Activated T-helper 2 cell treated with anti-CD3 and anti-CD28 coated beads, Interferon-gamma antibody, Interleukin-2, Interleukin-4, amounts not matched to agents 10 μg/mL and 5 μg/mL and 100 μg/mL, durations not matched to agents 14 hours and 24 hours and 36 hours (primary cell): ENCODE measurements around the gene DNAH17. TPM values are rescaled to one million over a fixed set of nuclear protein-coding genes. Genes with fewer than 3 reads are reported as not detected.

ENCODE experiments used
- DNase-seq: peaks from one replicate; pipeline ENCODE4 v3.0.0; 2021; ENCODE audit warnings: low spot score
- H3K27ac Mint-ChIP-seq: one replicate; pipeline ENCODE4 v1.8.0; 2021; ENCODE audit warnings: mixed read lengths
- H3K27me3 Mint-ChIP-seq: one replicate; pipeline ENCODE4 v1.8.0; 2021; ENCODE audit warnings: low read depth, mixed read lengths
- H3K36me3 Mint-ChIP-seq: one replicate; pipeline ENCODE4 v1.8.0; 2021; ENCODE audit warnings: low read depth, mixed read lengths
- H3K4me1 Mint-ChIP-seq: one replicate; pipeline ENCODE4 v1.8.0; 2021; ENCODE audit warnings: low read depth, mixed read lengths
- H3K4me3 Mint-ChIP-seq: one replicate; pipeline ENCODE4 v1.8.0; 2021; ENCODE audit warnings: low read depth, mild to moderate bottlenecking, moderate library complexity, mixed read lengths
- H3K9me3 Mint-ChIP-seq: one replicate; pipeline ENCODE4 v1.8.0; 2021; ENCODE audit warnings: mixed read lengths
- intact Hi-C: fragments of 100-400 bp; cut with micrococcal nuclease; formaldehyde crosslinking; loops from one replicate; pipeline ENCODE4 v1.15.1; 2023
- total RNA-seq: library from RNA; stranded (reverse); gene quantifications from 2 replicates; pipeline ENCODE4 v1.2.3, GENCODE V29; 2022

The DNAH17 gene, protein sequence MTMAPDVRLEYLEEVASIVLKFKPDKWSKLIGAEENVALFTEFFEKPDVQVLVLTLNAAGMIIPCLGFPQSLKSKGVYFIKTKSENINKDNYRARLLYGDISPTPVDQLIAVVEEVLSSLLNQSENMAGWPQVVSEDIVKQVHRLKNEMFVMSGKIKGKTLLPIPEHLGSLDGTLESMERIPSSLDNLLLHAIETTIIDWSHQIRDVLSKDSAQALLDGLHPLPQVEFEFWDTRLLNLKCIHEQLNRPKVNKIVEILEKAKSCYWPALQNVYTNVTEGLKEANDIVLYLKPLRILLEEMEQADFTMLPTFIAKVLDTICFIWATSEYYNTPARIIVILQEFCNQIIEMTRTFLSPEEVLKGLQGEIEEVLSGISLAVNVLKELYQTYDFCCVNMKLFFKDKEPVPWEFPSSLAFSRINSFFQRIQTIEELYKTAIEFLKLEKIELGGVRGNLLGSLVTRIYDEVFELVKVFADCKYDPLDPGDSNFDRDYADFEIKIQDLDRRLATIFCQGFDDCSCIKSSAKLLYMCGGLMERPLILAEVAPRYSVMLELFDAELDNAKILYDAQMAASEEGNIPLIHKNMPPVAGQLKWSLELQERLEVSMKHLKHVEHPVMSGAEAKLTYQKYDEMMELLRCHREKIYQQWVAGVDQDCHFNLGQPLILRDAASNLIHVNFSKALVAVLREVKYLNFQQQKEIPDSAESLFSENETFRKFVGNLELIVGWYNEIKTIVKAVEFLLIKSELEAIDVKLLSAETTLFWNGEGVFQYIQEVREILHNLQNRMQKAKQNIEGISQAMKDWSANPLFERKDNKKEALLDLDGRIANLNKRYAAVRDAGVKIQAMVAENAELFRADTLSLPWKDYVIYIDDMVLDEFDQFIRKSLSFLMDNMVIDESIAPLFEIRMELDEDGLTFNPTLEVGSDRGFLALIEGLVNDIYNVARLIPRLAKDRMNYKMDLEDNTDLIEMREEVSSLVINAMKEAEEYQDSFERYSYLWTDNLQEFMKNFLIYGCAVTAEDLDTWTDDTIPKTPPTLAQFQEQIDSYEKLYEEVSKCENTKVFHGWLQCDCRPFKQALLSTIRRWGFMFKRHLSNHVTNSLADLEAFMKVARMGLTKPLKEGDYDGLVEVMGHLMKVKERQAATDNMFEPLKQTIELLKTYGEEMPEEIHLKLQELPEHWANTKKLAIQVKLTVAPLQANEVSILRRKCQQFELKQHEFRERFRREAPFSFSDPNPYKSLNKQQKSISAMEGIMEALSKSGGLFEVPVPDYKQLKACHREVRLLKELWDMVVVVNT (N-terminal part only)
- 0.11 and 0.30 TPM in 2 replicates for total RNA-seq

DNA sequence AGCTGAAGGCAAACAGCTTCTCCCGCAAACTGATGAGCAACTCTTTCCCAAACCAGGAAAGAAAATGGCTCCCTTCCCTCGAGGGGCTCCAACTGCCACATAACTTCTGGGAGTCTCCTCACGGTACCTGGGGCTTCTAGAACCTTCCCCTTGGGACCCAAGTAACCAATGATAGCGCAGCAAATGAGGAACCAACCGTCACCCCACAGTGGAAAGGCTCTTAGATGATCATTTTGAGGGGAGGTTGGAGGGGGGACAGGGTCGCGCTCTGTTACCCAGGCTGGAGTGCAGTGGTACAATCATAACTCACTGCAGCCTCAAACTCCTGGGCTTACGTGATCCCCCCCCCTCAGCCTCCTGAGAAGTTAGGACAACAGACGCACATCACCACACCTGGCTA is at the start of gene DNAH17:
Gene DNAH17, minus strand, starts transcription at position 101 of the 400 bp plus-strand sequence. CDS start 2,339 bp downstream, outside the sequence.
- H3K4me3 Mint-ChIP-seq: no peak within 1 kb of the TSS
- H3K36me3 Mint-ChIP-seq: no peaks in the 10 kb centered on the region
- no peaks in the 10 kb centered on the region for H3K9me3 Mint-ChIP-seq
- H3K4me1 Mint-ChIP-seq: no peaks in the 10 kb centered on the region
- intact Hi-C loops: no loop called here
- H3K27ac Mint-ChIP-seq: no peak within 1 kb of the TSS
- DNase-seq: no peak
- H3K27me3 Mint-ChIP-seq: peaks cover 3% of the 10 kb centered on the region

DNA sequence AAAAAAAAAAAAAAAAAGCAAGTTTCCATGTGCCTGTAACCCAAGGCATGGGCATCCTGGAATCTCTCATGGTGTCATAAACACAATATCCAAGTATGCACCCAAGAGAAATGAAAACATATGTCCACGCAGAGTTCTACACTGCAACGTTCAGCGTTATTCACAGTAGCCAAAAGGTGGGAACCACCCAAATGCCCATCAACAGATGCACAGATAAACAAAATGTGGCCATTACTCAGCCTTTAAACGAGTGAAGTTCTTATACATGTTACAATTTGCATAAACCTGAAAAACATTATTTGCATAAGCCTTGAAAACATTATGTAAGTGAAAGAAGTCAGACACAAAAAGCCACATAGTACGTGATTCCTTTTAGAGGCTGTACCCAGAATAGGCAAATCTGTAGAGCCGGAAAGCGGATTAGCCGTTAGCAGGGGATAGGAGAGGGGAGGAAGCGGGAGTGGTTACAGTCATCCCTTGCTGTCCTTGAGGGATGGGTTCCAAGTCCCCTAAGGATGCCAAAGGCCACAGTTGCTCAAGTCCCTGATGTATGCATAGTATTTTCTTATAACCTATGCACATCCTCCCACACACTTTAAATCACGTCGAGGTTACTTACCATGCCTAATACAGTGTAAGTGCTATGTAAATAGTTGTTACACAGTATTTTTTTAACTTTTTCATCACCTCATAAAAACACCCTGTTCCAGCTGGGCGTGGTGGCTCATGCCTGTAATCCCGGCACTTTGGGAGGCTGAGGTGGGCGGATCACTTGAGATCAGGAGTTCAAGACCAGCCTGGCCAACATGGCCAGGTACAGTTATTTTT is 47.3 kb upstream of the DNAH17 start:
- no peak for DNase-seq
- Mint-ChIP-seq H3K4me3 (no peak overlapping the region), H3K9me3 (no peaks in the 10 kb centered on the region), H3K27ac (no peak overlapping the region), H3K27me3 (peaks cover 3% of the 10 kb centered on the region), H3K36me3 (no peaks in the 10 kb centered on the region), H3K4me1 (no peaks in the 10 kb centered on the region)
- intact Hi-C loops: no loop called here

DNA sequence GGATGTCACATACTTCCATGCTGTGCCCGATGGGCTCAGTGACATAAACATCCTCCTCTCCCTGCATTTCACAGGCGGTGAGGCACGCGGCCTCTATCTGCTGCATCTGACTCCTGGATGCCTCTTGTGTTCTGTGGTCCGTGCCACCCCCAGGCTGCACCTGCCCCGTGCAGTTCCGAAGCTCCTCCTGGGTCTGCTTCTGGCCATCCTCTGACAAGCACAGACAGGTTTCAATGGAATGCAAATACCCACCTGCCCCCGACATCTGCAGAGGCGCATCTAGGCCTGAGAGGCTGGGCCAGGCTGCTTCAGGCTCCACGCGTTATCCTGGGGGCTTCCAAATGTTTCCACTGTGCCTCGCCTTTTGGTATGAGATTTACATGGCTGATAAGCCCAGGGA is 46.3 kb upstream of the DNAH17 start:
- DNase-seq: no peak
- Mint-ChIP-seq H3K27ac (no peak overlapping the region), H3K9me3 (no peaks in the 10 kb centered on the region), H3K4me3 (no peak overlapping the region), H3K36me3 (no peaks in the 10 kb centered on the region), H3K4me1 (no peaks in the 10 kb centered on the region), H3K27me3 (peaks cover 3% of the 10 kb centered on the region)
- intact Hi-C loops: no loop called here

DNA sequence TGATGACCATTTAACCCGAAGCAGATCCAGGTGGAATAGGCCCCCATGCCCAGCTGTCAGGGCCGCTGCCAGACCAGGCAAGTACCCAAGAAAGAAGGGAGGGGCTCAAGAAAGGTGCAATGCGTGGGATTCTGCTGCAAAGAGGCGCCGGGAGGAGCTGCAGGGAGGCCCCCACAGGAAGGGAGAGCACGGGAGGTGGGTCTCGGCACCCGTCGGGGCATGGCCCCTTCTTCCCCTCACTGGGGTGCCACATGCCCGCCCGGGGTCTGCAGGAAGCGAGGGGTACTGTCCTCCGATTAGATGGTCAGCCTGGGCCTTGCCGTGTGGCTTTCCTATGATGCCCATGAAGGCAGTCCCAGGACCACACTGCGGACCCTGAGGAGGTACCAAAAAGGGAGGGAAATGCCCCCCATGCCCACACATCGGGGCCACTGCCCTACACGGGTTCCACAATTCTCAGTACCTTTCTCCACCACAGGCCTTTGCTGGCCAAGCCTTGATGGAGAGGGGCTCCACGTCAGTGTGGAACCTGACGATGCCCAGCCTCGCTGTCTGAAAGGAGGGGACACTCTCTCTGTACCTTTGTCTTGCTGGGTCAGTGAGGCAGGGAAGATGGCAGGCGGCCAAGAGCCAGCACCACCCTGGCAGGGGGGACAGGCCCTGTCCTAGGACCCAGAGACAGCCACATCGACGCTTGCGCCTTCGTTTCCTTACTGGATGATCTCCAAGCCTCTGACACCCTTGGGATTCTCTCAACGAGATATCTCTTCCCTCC is 45.5 kb upstream of the DNAH17 start:
- DNase-seq: no peak
- H3K36me3 Mint-ChIP-seq: no peaks in the 10 kb centered on the region
- H3K4me1 Mint-ChIP-seq: no peaks in the 10 kb centered on the region
- intact Hi-C loops: no loop called here
- no peak overlapping the region for H3K4me3 Mint-ChIP-seq
- no peak overlapping the region for H3K27ac Mint-ChIP-seq
- H3K27me3 Mint-ChIP-seq: peaks cover 3% of the 10 kb centered on the region
- H3K9me3 Mint-ChIP-seq: no peaks in the 10 kb centered on the region

DNA sequence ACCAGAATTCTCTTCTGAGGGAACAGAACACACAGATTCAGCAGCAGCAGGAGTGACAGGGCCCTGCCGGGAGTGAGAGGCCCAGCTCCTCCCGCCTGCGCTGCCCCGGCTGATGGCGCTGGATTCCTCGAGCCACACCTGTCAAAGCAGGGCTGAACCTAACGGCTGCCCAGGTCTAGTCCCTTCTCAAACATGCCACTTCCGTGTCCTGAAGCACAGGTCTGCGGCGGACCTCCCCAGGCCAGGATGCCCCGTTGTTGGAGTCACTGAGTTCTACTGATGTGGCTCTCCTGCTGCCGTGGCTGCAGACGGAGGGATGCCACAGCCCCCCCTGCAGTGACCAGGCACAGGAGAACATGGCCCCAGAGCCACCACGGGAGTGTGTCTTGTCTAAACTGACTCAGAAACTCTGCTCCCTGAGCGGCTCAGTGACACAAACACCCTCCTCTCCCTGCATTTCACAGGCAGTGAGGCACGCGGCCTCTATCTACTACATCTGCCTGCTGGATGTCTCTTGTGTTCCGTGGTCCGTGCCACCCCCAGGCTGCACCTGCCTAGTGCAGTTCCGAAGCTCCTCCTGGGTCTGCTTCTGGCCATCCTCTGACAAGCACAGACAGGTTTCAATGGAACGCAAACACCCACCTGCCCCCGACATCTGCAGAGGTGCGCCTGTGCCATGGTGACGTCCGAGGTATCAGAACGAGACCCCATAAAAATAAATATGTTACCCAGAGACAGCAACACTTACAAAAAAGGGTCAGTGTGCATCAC is 44.7 kb upstream of the DNAH17 start:
- intact Hi-C loops: no loop called here

DNA sequence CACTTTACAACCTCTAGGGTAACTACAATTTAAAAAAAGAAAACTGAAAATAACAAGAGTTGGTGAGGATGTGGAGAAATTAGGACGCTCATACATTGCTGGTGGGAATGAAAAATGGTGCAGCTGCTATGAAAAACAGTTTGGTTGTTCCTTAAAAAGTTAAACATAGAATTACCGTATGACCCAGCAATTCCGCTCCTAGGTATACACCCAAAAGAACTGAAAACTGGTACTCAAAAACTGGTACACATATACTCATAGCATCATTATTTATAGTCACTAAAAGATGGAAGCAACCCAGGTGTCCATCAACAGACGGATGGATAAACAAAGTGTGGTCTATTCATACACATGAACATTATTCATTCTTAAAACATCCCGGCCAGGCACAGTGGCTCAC is 42.9 kb upstream of the DNAH17 start:
- Mint-ChIP-seq H3K36me3 (no peaks in the 10 kb centered on the region), H3K4me1 (no peaks in the 10 kb centered on the region)

More for the DNA sequence above, 44.7 kb upstream of the DNAH17 start:
- no peak overlapping the region for H3K4me3 Mint-ChIP-seq
- no peaks in the 10 kb centered on the region for H3K9me3 Mint-ChIP-seq
- no peak for DNase-seq
- H3K4me1 Mint-ChIP-seq: no peaks in the 10 kb centered on the region
- no peak overlapping the region for H3K27ac Mint-ChIP-seq
- peaks cover 3% of the 10 kb centered on the region for H3K27me3 Mint-ChIP-seq
- no peaks in the 10 kb centered on the region for H3K36me3 Mint-ChIP-seq

DNA sequence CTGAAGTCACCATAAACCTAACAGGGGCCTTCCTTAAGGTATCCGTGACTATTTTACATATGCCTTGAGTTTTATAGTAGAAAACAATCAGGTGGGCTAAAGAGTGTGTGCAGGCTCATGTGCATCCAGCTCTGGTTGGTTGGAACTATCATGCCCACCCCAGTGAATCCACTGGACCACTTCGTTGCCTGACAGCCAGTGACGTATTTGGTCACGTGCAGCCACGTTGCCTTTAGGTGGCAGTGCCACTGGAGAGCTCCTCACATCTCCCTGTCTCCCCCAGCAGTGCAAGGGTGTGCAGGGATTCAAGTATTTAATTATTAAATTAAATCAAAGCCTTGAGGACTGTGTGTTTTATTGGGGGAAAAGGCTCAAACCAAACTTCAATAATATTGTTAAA is 42.1 kb upstream of the DNAH17 start:
- Mint-ChIP-seq H3K4me3 (no peak overlapping the region), H3K9me3 (no peaks in the 10 kb centered on the region), H3K27ac (no peak overlapping the region), H3K4me1 (no peaks in the 10 kb centered on the region), H3K27me3 (peaks cover 3% of the 10 kb centered on the region), H3K36me3 (no peaks in the 10 kb centered on the region)
- DNase-seq: no peak
- intact Hi-C loops: no loop called here

More for the DNA sequence above, 42.9 kb upstream of the DNAH17 start:
- no peak overlapping the region for H3K4me3 Mint-ChIP-seq
- no peak overlapping the region for H3K27ac Mint-ChIP-seq
- intact Hi-C loops: no loop called here
- no peaks in the 10 kb centered on the region for H3K9me3 Mint-ChIP-seq
- peaks cover 3% of the 10 kb centered on the region for H3K27me3 Mint-ChIP-seq
- DNase-seq: no peak

DNA sequence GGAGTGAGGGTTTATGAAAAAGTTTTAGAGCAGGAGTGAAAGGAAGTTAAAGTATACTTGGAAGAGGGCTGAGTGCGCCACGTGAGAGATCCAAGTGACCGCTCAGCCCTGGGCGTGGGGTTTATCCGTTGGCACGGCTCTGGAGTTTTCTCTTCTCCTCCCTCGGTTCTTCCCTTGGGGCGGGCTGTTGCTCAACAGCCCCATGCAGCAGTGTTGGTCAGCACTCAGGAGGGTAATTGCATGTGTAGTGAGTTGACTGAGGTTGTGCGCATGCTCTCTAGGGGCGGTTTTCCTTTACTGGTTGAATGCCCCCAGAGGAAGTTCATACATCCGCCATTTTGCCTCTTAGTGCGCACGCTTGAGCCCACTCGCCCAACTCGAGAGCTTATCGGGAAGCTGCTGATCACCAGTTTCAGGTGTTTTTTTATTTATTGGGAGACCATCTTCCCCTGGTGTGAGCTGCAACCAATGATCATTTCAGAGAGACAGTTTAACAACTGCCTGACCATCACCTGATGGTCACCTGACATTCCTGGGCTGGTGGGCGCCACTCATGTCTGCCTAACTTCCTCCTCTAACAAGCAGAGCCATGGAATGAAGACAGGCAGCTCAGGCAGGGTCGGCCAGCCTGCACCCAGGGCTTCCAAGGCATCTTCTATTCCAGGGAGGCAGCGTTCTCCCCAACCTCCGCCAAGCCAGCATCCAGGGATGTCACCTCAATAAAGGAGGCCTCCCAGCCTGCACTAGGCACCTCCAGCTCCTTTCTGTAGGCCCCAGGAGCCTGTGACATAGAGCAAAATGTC is 41.3 kb upstream of the DNAH17 start:
- peaks cover 4% of the 10 kb centered on the region for H3K27me3 Mint-ChIP-seq
- no peaks in the 10 kb centered on the region for H3K9me3 Mint-ChIP-seq
- no peaks in the 10 kb centered on the region for H3K4me1 Mint-ChIP-seq
- H3K36me3 Mint-ChIP-seq: no peaks in the 10 kb centered on the region
- H3K4me3 Mint-ChIP-seq: no peak overlapping the region
- no peak overlapping the region for H3K27ac Mint-ChIP-seq
- no peak for DNase-seq
- intact Hi-C loops: no loop called here

DNA sequence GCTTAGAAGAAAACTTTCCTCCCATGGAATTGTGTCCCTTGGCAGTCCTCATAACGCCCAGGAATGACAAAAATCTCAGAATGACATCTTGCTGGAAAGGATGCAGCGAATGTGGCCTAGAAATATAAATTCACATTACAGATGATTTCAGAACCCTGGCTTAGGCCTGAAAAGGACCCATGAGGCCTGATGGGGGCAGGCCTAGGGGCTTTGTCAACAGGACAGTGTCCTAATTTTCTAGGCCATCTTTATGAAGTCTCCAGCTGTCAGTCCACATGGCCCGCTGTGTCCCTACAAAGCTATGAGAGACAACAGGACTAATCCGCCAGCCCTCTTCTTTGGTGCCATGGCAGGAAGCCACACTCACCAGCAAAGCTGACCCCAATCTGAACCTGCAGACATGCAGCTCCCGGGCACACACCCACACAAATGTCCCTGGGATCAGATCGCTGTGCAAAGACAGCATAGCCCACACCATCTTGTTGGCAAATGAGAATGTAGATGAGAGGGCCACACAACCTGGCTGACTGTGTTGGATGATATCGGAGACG is 40.4 kb upstream of the DNAH17 start:
- Mint-ChIP-seq H3K27me3 (peaks cover 4% of the 10 kb centered on the region), H3K4me3 (no peak overlapping the region), H3K27ac (no peak overlapping the region), H3K36me3 (no peaks in the 10 kb centered on the region), H3K9me3 (no peaks in the 10 kb centered on the region), H3K4me1 (no peaks in the 10 kb centered on the region)
- no peak for DNase-seq
- intact Hi-C loops: no loop called here

DNA sequence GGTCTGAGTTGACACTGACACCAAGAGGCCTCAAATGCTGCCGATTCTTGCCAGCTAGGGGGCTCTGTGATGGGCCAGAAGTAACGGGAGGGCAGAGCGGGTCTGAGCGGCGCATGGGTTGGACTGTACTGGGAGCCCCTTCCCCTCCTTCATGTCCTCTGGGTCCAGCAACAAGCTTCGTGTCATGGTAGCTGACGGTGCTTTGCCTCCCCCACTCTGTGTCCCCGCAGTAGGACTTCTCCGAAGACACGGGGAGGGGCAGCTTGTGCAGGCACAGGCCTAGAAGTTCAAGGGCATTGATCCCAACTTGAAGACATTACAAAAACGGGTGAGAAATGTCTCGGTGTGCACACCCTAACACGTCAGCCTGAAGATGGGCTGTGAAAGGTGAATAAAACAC is 39.8 kb upstream of the DNAH17 start:
- Mint-ChIP-seq H3K9me3 (no peaks in the 10 kb centered on the region), H3K27ac (no peak overlapping the region), H3K36me3 (no peaks in the 10 kb centered on the region), H3K4me3 (no peak overlapping the region), H3K27me3 (peaks cover 4% of the 10 kb centered on the region), H3K4me1 (no peaks in the 10 kb centered on the region)
- intact Hi-C loops: no loop called here
- DNase-seq: no peak
